Measurements from ENCODE around the gene TMEM147.

DNA sequence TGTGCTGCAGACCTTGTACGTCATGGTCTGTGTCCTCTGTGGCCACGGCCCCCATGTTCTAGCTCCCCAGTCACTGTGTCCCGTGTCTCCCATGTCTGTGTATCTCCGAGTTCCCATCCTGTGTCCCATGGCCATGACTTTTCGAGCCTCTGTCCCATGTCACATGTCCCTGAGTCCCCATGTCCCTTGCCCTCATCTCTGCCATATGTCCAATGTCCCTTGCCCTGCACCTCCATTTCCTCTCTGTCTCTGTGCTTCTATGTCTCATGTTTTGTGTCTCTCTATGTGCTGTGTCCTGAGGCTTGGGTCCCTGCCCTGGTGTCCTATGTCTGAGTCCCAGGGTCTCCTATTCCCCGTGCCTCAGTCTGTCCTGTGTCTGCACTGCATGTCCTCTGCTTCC is 16.0 kb downstream of the TMEM147 start:
- TF ChIP-seq CTCF (IDR thresholded peaks at IDR 0.05) = no peak
- TF ChIP-seq POLR2A (IDR thresholded peaks at IDR 0.05) = no peak
